T47D (cell line): Measurements from ENCODE around the gene OR8G1.

ENCODE experiments used
- DNase-seq, 2 experiments: peaks; one replicate each; pipeline versions ENCODE4 v3.0.0 to v3.0.0-alpha.2; 2011 to 2012; ENCODE audit warnings: low read depth in 1 of 2, low spot score in 1 of 2
- JUND ChIP-seq: IDR thresholded peaks from 2 replicates; pipeline ENCODE4 v1.6.1; 2012; ENCODE audit warnings: low read depth
- in situ Hi-C: cut with HindIII; loops from 2 replicates; pipeline ENCODE4 v1.10.0; 2016; ENCODE audit warnings: low sequenced_read_pairs, low pct_unique_long_range_greater_than_20kb

OR8G1 gene, protein sequence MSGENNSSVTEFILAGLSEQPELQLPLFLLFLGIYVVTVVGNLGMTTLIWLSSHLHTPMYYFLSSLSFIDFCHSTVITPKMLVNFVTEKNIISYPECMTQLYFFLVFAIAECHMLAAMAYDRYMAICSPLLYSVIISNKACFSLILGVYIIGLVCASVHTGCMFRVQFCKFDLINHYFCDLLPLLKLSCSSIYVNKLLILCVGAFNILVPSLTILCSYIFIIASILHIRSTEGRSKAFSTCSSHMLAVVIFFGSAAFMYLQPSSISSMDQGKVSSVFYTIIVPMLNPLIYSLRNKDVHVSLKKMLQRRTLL

DNA sequence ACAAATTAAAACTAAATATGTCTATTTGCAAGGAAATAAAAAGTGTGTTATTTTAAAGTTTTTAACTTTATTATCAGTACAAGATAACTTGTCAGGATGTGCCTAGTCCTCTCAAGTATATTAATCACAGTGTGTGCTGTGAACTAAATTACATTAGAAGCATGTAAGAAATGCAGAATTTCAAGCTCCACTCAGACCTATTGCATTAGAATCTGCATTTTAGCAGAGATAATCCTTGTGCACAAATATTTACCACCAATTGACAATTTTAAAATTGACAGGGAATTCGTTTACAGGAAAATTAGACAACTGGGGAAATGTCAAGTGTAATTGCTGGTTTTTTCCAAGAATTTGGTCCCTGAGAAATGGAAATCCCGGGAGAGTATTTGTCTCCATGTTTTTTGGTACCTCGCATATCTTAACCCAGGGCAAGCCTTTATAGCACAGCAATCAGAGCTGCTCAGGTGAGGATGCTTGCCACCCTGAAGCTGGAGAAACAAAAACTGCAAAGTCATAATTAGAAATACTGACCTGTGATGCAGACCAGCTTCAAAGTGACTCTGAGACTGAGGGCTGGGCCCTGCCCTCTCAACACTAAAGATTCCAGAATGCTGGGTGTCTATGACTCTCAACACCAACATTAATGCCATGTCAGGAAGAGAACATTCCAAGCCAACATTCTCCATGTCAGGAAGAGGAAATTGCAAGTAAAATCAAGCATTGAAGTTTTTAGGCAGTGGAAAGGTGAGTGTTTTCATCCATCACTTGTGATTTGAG is at the start of gene OR8G1:
Gene OR8G1, plus strand, starts transcription at position 475 of the 777 bp plus-strand sequence. CDS start 8,581 bp downstream, outside the sequence.
- in situ Hi-C loops = no loop called here
- no peak for DNase-seq
- TF ChIP-seq JUND = no peak

DNA sequence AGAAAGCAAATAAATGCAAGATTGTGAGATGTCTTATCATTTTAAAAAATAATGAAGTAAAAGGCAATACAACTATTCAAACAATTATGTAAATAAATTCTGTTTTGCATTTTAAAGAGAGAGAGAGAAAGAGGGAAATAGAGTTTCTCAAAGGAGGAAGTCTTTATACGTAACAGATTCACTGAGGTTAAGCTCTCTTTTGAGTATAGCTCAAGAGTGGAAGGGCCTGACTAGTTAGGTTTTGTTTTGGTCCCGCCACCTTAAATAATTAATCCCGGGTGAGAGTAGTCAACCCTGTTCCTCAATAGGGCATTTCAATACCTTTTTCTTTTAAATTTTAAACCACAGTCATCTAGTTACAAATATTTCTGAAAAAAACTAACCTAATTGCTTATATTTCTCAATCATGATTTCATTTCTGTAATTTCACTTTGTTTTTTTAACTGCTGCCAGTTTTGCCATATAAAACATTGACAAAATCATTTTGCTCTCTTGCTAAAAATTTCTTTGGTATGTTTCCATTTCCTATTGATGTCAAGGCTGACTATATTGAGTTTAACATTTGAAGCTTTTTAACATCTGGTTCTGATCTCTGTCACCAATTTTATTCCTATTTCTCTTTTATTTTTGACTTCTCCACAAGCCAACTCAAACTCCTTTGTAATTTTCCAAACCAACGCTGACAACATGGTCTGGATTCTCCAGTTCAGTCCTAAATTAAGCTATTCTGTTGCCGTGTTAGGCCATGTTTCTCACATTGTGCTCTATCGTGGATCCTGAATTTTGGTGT is 47.5 kb upstream of the OR8G1 start:
- no peak for DNase-seq
- in situ Hi-C loops = no loop called here
- TF ChIP-seq JUND = no peak

DNA sequence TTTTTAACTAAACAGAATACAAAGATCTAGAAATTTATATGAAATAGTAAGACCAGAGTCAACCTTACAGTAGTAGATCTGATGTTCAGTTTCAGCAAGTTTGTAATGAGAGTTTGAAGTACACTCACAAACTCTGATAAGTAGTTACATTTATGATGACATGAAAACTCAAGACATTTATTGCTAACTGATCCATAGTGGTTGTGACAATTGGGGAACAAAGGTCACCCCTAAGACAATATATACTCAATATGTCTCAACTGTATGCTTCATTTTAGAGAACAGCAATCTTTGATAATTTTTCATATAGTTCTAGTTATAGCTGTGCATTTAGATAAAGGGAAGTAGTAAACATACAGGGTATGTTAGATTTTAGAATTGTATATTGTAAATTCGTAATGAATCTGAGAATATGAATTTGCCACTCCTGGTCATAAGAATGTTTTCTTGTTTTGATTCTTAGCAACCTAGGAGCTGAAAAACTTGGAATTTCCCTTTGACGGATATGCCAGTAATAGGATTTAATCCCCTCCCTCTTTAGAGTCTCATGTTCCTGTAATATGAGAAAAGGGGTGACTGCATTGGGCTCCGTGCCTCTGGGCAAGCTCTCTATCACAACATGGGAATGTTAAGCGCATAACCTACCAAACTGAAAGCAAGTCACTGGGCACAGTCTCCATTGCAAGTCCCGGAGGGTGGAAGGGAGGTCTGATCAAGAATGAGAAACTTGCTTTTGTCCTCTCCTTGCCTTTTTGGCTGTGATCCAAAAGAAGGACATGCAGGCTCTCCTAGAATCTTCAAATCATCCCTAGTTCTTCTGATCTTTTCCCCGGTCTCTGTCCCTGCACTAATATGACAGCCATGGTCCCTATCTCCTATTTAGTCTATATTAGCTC is 46.4 kb upstream of the OR8G1 start:
- DNase-seq = no peak
- in situ Hi-C loops = no loop called here
- TF ChIP-seq JUND = no peak

DNA sequence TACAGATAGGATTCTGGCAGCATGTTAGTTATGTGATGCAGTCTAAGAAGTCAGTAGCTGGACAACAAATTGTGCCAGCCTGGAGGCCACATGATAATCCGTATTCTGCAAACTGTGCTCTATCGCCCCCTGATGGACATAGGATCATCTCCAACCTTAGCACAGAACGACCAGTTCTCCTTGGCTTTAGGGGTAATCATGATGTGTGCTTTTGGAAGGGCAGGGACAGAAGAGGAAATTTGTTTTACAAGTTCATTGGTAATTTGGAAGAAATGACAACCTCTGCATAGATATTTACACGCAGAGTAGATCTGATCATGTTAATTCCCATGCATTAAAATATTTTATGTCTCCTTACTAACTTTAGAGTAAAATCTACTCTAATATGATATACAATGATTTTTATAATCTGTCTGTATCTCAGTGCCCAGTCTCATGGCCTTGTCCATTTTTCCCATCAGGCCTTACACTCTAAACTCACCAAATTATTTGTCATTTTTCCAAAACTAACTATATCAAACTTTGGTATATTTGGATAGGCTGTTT is 45.6 kb upstream of the OR8G1 start:
- in situ Hi-C loops = no loop called here
- DNase-seq = peak; percentile 50 to 88
- TF ChIP-seq JUND = no peak

DNA sequence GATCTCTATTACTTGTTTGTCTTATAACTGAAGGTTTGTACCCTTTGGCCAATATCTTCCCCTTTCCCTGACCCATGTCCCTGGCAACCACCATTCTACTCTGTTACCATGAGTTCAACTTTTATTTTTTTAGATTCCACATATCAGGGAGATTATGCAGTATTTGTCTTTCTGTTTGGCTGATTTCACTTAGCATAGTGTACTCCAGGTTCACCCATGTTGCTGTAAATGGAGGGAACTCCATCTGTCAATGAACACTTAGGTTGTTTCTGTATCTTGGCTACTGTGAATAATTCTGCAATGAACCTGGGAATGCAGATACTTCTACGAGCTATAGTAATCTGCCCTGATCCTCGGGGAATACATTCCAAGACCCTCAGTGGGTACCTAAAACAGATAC is 42.9 kb upstream of the OR8G1 start:
- no peak for DNase-seq
- TF ChIP-seq JUND = no peak
- in situ Hi-C loops = no loop called here

DNA sequence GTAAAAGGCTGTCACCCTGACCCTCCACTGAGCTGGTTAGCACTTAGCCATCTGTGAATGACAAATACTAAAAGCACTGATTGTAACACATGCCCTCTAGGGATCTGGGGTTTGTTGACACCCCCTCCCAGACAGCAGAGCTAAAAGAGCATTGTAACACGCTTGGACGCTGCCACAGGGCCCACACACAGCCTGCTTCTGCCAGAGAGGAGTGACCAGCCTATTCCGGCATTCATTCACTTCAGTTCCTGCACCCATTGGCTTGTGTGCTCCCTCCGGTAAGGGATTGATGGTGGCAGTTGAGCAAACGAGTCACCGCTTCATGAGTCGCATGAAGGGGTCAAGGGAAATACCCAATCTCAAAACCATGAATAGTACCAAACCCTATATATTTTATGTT is 42.0 kb upstream of the OR8G1 start:
- DNase-seq = no peak
- TF ChIP-seq JUND = no peak
- in situ Hi-C loops = no loop called here

DNA sequence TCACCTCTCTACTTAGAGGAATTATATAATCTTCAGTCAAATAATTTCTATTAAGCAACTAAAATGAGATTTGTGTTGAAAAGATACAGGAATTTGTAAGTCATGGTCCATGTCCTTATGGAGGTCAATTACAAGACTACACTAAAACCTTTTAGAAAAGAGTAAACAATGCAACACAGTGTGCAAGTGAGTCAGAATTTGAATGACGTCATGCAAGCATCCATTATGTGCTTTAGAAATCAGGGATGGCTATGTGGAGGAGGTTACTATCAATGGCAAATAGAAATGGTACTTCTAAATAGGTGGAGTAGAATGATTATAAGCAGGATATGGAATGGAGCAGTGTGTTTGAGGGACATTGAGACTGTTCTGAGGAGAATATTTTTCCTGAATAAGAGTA is 41.2 kb upstream of the OR8G1 start:
- no peak for DNase-seq
- no peak for TF ChIP-seq JUND
- in situ Hi-C loops = no loop called here

DNA sequence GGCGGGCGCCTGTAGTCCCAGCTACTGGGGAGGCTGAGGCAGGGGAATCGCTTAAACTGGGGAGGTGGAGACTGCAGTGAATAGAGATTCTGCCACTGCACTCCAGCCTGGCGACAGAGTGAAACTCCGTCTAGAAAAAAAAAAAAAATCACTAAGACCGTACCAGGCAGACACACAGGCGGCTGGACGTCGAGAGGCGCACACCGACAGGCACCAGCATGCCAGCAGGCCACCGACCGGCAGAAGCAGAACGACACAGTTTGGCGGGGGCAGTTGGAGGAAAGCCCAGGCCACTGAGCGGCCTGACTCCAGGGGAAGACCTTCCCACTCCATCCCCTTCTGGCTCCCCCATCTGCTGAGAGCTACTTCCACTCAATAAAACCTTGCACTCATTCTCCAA is 40.2 kb upstream of the OR8G1 start:
- in situ Hi-C loops = no loop called here
- no peak for TF ChIP-seq JUND
- DNase-seq = no peak

DNA sequence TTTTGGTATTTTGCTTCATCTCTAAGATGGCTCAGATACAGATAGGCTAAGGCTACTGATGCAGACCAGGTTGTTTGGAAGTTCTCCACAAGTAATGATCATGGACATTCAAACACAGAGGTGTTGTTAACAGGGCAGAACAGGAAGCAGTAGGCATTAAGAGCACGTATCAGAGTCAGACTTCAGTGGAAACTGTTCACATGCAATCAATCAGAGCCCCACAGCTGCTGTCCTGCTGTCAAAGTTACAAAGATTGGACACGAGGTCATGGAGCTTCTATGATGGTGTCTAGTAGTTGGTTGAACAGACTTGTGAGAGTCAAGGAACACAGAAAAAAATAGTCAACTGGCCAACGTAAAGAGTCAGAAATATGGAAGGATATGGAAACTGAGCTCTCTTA is 37.9 kb upstream of the OR8G1 start:
- no peak for DNase-seq
- TF ChIP-seq JUND = no peak
- in situ Hi-C loops = no loop called here

DNA sequence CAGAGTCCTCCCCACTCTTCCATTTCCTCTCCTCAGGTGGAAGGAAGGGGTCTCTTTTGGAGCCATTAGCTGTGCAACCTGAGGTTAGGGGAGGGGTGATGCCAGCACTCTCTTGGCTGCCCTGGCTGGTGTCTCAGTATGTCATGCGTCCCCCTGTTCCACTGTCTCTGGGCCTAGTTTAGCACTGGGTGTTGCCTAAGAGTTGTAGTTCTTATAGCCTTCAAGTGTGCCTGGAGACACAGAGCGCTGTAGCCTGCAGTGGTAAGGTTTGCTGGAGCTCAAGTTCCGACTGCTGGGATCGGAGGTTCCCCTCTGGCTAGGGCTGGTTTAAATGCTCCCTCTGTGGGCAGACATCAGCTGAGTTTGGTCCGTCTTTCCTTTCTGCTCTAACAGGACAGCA is 36.9 kb upstream of the OR8G1 start:
- no peak for TF ChIP-seq JUND
- no peak for DNase-seq
- in situ Hi-C loops = no loop called here

DNA sequence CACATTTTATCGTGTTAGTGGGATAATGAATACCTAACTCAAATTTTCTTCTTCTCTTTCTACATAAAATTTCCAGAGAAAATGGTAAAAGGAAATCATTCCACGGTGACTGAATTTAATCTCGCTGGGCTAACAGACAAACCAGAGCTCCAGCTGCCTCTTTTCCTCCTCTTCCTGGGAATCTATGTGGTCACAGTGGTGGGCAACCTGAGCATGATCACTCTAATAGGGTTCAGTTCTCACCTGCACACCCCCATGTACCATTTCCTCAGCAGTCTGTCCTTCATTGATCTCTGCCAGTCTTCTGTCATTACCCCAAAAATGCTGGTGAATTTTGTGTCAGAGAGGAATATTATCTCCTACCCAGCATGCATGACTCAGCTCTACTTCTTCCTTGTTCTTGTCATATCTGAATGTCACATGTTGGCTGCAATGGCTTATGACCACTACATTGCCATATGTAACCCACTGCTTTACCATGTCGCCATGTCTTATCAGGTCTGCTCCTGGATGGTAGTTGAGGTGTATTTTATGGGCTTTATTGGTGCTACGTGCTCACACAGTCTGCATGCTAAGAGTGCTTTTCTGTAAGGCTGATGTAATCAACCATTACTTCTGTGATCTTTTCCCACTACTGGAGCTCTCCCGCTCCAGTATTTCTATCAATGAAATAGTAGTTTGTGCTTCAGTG is 33.6 kb upstream of the OR8G1 start:
- TF ChIP-seq JUND = no peak
- no peak for DNase-seq
- in situ Hi-C loops = no loop called here

DNA sequence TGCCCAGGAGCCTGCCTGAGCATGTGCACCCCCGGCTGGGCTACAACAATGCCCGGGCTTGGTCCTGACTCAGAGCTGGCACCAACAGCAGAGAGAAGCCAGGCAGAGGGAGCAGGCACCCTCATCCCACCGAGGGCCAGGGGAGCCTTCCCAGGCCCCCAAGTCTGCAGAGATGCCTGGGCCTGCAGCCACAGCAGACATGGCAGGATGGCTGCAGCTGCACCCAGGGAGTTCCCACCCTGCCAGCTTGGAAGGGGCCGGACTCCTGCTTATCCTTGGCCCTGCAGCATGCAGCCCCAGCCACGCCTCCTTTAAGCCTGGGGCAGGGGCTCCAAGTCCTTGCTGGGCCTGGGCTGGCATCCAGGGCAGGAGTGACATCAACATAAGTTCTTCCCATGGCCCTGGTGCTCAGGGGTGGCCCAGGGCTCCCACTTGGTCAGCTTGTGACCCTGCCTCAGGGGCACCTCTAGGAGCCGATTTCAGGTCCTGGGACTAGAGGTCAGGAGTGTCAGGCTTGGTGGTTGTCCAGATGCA is 31.0 kb upstream of the OR8G1 start:
- TF ChIP-seq JUND = no peak
- in situ Hi-C loops = no loop called here
- no peak for DNase-seq
